IPS DF 6.9 (cell line): ENCODE results near the gene TBC1D1.

Experiments
- DNase-seq: peaks from one replicate; pipeline ENCODE4 v3.0.0-alpha.2; 2013; ENCODE audit warnings: low read depth, low spot score
- H3K27ac ChIP-seq: one replicate; pipeline ENCODE4 v1.5.1; 2013; ENCODE audit warnings: low read length, control low read depth
- H3K27me3 ChIP-seq: 2 replicates; pipeline ENCODE4 v1.6.1; 2013; ENCODE audit warnings: mild to moderate bottlenecking, low read length; ENCODE audit not compliant: control insufficient read depth, insufficient read depth
- H3K36me3 ChIP-seq: 2 replicates; pipeline ENCODE4 v1.6.1; 2013; ENCODE audit warnings: low read length; ENCODE audit not compliant: control insufficient read depth, insufficient read depth
- H3K4me1 ChIP-seq: 2 replicates; pipeline ENCODE4 v1.6.1; 2013; ENCODE audit warnings: low read length; ENCODE audit not compliant: control insufficient read depth, insufficient read depth
- H3K4me3 ChIP-seq: 2 replicates; pipeline ENCODE4 v1.5.1; 2013; ENCODE audit warnings: mild to moderate bottlenecking, low read length
- H3K9me3 ChIP-seq: 2 replicates; pipeline ENCODE4 v1.6.1; 2013; ENCODE audit warnings: low read length, inconsistent platforms; ENCODE audit not compliant: control insufficient read depth, insufficient read depth
- WGBS: extraction: QIAGEN DNeasy Blood & Tissue Kit; methylation state at CpG from one replicate; pipeline ENCODE4 v1.1.7; 2013; ENCODE audit warnings: mixed read lengths, missing lambda C conversion rate; ENCODE audit not compliant: insufficient read length, insufficient coverage; 5-methylcytosine and 5-hydroxymethylcytosine counted together

TBC1D1 gene

GRCh38 chr4:38045289-38045988, 154.6 kb downstream of the TBC1D1 start:
- DNase-seq, result no peak
- Histone ChIP-seq H3K4me1 (no peaks in the 10 kb centered on the region; the same call in 1 of the 2 replicates), H3K36me3 (no peaks in the 10 kb centered on the region; the same call in 1 of the 2 replicates), H3K4me3 (no peak overlapping the region), H3K9me3 (no peaks in the 10 kb centered on the region), H3K27me3 (no peaks in the 10 kb centered on the region), H3K27ac (no peak overlapping the region)
- WGBS, result 100% methylated on average over 1 of the region's 8 CpGs

DNA sequence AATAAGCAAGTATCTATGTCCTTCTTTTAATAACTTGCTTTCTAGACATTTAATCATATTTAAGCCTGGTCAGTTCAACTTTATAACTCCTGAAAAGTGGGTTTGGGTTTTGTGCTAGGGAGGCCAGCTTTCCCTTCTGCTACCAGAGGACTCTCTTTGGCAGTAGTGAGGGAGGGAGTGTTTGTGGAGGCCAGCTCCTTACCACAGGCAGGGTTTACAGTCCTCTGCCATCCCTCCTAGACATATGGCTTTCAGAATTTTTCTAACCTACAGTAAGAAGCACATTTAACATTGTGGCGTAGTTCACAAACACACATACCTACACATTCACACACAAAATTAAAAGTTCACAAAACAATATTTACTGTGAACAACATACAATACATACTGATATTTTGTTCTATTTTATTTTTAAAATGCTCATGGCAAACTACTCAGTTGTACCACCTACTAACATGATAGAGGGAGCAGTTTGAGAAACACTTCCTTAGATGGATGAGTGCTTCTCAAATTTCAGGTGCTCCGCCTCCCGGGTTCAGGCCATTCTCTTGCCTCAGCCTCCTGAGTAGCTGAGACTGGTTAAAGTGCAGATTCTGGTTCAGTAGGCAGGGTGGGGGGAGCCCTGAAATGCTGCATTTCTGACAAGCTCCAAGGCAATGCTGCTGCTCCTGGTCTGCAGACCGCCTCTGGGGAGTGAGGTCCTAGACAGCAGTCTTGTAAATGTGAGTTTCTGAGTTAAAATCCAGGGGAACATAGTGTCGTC, 156.0 kb downstream of the TBC1D1 start:
- Histone ChIP-seq H3K4me3 (no peak overlapping the region), H3K27me3 (no peaks in the 10 kb centered on the region), H3K27ac (no peak overlapping the region), H3K4me1 (no peaks in the 10 kb centered on the region; the same call in 1 of the 2 replicates), H3K36me3 (no peaks in the 10 kb centered on the region; the same call in 1 of the 2 replicates), H3K9me3 (no peaks in the 10 kb centered on the region)
- peak; percentile 22 for DNase-seq
- no CpG with 5 or more reads among the region's 5 CpGs for WGBS

GRCh38 chr4:38049545-38050170, 158.8 kb downstream of the TBC1D1 start:
- no peak for DNase-seq
- H3K36me3 ChIP-seq, result no peaks in the 10 kb centered on the region; the same call in 1 of the 2 replicates
- H3K4me3 ChIP-seq, result no peak overlapping the region
- no peaks in the 10 kb centered on the region for H3K27me3 ChIP-seq
- no peaks in the 10 kb centered on the region for H3K9me3 ChIP-seq
- no peaks in the 10 kb centered on the region; the same call in 1 of the 2 replicates for H3K4me1 ChIP-seq
- no CpG with 5 or more reads among the region's 15 CpGs for WGBS
- H3K27ac ChIP-seq, result no peak overlapping the region

DNA sequence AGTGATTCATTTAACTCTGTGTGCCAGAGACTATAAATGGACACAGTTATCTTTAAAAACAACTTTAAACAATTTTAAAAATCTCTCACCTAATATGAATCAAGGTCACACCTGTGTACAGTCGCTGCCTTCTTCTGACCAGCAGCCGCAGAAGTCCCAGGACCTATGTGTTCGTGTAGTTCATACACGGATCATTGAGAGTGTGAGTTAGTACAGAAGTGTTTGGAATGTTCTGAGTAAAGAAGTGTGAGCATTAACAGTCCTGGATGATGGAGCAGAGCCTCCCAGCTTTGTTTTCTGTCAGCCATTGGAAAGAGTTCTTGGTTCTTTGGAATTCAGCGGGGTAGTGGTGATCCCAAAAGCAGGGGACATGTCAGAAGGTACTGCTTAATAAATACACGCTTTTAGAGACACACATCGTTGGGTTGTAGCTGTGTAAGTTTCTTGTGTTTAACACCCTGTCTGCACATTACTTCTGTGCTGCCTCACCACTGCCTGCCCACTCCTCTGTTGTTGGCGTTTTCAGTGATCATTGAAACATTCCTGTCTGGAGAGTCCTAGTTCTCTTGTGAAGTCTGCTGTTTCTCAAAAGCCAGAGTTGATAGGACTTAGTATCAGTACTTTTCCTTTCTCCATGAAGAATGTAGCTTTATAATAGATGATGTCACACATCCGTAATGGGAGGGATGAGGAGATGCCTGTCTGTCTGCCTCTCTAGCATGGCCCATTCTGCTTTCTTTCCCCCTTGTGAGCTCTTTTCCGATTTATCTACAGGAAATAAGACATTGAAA, 159.9 kb downstream of the TBC1D1 start:
- WGBS, result no CpG with 5 or more reads among the region's 10 CpGs
- Histone ChIP-seq H3K4me1 (no peaks in the 10 kb centered on the region; the same call in 1 of the 2 replicates), H3K9me3 (no peaks in the 10 kb centered on the region), H3K27ac (no peak overlapping the region), H3K27me3 (no peaks in the 10 kb centered on the region), H3K36me3 (no peaks in the 10 kb centered on the region), H3K4me3 (no peak overlapping the region)
- DNase-seq, result no peak

DNA sequence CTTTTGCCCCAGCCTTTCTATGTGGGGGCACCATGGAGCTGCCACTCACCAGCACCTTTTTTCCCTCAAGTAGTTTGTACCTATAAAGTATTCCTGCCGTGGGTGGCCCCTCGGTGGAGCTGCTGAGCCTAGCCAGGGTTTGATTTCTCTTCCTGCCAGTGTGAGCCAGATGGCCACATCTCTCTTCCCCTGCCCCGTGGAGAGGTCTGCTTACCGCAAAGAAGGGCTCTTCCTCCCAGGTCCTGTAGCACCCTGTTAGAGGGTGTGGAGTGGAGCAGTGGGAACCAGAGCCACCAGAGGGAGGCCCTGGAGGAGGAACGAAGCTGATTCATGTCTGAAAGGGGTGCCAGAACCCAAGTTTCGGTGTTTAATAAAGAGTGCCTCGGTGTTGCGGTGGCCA, 164.7 kb downstream of the TBC1D1 start:
- no peak for DNase-seq
- Histone ChIP-seq H3K27me3 (no peaks in the 10 kb centered on the region), H3K4me3 (no peak overlapping the region), H3K27ac (no peak overlapping the region), H3K4me1 (no peaks in the 10 kb centered on the region), H3K9me3 (no peaks in the 10 kb centered on the region), H3K36me3 (no peaks in the 10 kb centered on the region; the same call in 1 of the 2 replicates)
- WGBS, result no CpG with 5 or more reads among the region's 8 CpGs

DNA sequence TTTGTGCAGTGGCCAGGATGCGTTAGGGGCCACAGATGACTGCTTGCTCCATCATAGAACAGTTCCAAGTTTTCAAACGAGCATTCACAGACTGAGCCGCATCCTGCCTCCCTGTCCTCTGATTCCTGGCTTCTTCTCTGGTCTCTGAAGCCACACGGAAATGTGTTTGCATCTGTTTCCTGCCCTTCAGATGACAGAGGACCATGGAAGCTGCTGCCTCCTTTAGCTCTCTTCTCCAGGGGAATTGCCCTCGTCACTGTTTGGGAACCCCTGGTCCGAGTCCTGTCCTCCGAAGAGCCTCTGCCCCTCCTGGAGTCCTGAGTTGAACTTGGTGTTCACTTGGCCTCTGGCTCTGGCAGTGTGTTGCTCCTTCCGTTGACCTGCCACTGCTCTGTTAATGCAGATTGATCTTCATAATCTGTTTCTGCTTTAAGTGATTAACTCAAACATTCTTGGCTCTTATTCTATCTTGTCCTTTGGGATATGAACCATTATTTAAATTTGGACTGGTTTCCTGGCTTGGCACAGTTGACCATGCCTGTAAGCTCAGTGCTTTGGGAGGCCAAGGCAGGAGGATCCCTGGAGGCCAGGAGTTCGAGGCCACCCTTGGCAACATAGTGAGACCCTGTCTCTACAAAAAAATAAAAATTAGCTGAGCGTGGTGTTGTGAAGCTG, 165.3 kb downstream of the TBC1D1 start:
- no peak overlapping the region for H3K27ac ChIP-seq
- DNase-seq, result no peak
- H3K4me3 ChIP-seq, result no peak overlapping the region
- H3K27me3 ChIP-seq, result no peaks in the 10 kb centered on the region
- H3K36me3 ChIP-seq, result no peaks in the 10 kb centered on the region; the same call in 1 of the 2 replicates
- no CpG with 5 or more reads among the region's 10 CpGs for WGBS
- no peaks in the 10 kb centered on the region for H3K9me3 ChIP-seq
- H3K4me1 ChIP-seq, result no peaks in the 10 kb centered on the region

- no peaks in the 10 kb centered on the region for H3K9me3 ChIP-seq
- no CpG with 5 or more reads among the region's 4 CpGs for WGBS
- no peak overlapping the region for H3K4me3 ChIP-seq
- H3K27me3 ChIP-seq, result no peaks in the 10 kb centered on the region
- DNase-seq, result no peak
- no peak overlapping the region for H3K27ac ChIP-seq
- H3K36me3 ChIP-seq, result no peaks in the 10 kb centered on the region; the same call in 1 of the 2 replicates
- no peaks in the 10 kb centered on the region for H3K4me1 ChIP-seq
Observed at GRCh38 chr4:38058151-38058550, 167.3 kb downstream of the TBC1D1 start.

DNA sequence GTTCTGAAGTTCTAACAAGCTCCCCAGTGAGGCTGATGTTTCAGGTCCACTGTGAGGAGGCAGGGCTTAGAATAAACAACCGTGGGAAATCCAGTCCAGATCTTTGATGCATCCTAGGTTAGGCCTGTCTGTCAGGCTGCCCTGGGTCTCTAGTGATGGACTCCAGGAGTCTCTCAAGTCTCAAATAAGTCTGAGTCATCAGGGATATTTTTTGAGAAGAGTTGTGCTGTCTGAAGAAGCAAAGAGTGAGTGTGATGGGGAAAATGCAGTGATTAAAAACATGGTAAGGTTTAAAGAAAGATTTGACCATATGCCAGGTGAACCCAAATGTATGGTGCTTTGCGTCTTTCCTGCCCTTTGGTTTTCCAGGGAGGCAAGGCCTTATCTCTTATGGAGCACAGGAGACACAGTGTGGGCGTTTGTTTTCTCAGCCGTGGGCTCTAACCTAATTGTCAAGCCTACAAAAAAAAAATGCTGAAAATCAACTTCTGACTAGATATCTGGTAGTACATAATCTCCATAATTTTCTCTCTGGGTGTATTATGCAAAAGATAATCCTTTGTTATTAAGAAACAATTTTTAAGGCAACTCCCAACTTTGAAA, 170.0 kb downstream of the TBC1D1 start:
- no CpG with 5 or more reads among the region's 4 CpGs for WGBS
- Histone ChIP-seq H3K27ac (no peak overlapping the region), H3K27me3 (no peaks in the 10 kb centered on the region), H3K4me3 (no peak overlapping the region), H3K36me3 (no peaks in the 10 kb centered on the region; the same call in 1 of the 2 replicates), H3K9me3 (no peaks in the 10 kb centered on the region), H3K4me1 (no peaks in the 10 kb centered on the region)
- DNase-seq, result no peak

- no peaks in the 10 kb centered on the region for H3K36me3 ChIP-seq
- DNase-seq, result peak; percentile 66
- no CpG with 5 or more reads among the region's 11 CpGs for WGBS
- H3K9me3 ChIP-seq, result no peaks in the 10 kb centered on the region
- no peaks in the 10 kb centered on the region for H3K27me3 ChIP-seq
- no peak overlapping the region for H3K4me3 ChIP-seq
- H3K4me1 ChIP-seq, result no peaks in the 10 kb centered on the region
- no peak overlapping the region for H3K27ac ChIP-seq
Observed at GRCh38 chr4:38062088-38062775, 171.3 kb downstream of the TBC1D1 start.
